CD4-positive, CD25-positive, alpha-beta regulatory T cell (primary cell): ENCODE measurements around the gene BDKRB1. TPM values are rescaled to one million over a fixed set of nuclear protein-coding genes. Genes with fewer than 3 reads are reported as not detected.
A peak's percentile ranks its signal among the peaks of the same experiment; 100 is the strongest.

Experiments
- ATAC-seq, 2 donors: fragments of 150-1000 bp; cut with Tn5 transposase; one replicate each; pipeline ENCODE4 v1.10.0; 2021; ENCODE audit warnings: low read depth in 2 of 2, moderate number of reproducible peaks in 2 of 2, moderate library complexity in 1 of 2
- DNase-seq, 3 donors: peaks; one replicate each; pipeline versions ENCODE4 v3.0.0 to v3.0.0-alpha.2; 2012 to 2022; ENCODE audit warnings: mixed read lengths in 1 of 3
- H3K27ac ChIP-seq: one replicate; pipeline ENCODE4 v1.7.0; 2013; ENCODE audit warnings: mild to moderate bottlenecking, low read length; ENCODE audit not compliant: insufficient read depth, poor library complexity, severe bottlenecking
- H3K27me3 ChIP-seq: one replicate; pipeline ENCODE4 v1.7.0; 2013; ENCODE audit warnings: low read length; ENCODE audit not compliant: control insufficient read depth, insufficient read depth
- H3K36me3 ChIP-seq: one replicate; pipeline ENCODE4 v1.7.0; 2013; ENCODE audit warnings: mild to moderate bottlenecking, low read length, moderate library complexity; ENCODE audit not compliant: control insufficient read depth, insufficient read depth
- H3K4me1 ChIP-seq: 2 replicates; pipeline ENCODE4 v1.7.0; 2013; ENCODE audit warnings: mild to moderate bottlenecking, low read length; ENCODE audit not compliant: insufficient read depth, control insufficient read depth, poor library complexity, severe bottlenecking
- H3K4me3 ChIP-seq: one replicate; pipeline ENCODE4 v1.7.0; 2013; ENCODE audit warnings: low read depth, mild to moderate bottlenecking, low read length, moderate library complexity
- H3K9me3 ChIP-seq, 2 experiments: 1 replicate in 1 of 2; 2 replicates in 1 of 2; pipeline ENCODE4 v1.7.0; 2013; ENCODE audit warnings: low read length in 2 of 2, mild to moderate bottlenecking in 1 of 2, moderate library complexity in 1 of 2; ENCODE audit not compliant: control insufficient read depth in 2 of 2
- H3K27ac Mint-ChIP-seq, 3 donors: one replicate each; pipeline ENCODE4 v1.8.0; 2020 to 2022; ENCODE audit warnings: mild to moderate bottlenecking in 3 of 3, mixed read lengths in 3 of 3, moderate library complexity in 2 of 3
- H3K27me3 Mint-ChIP-seq: one replicate; pipeline ENCODE4 v1.8.0; 2022; ENCODE audit warnings: mild to moderate bottlenecking, mixed read lengths
- H3K36me3 Mint-ChIP-seq: one replicate; pipeline ENCODE4 v1.8.0; 2020; ENCODE audit warnings: mixed read lengths
- H3K4me1 Mint-ChIP-seq, 4 donors: one replicate each; pipeline ENCODE4 v1.8.0; 2020 to 2022; ENCODE audit warnings: mixed read lengths in 4 of 4, mild to moderate bottlenecking in 1 of 4
- H3K4me3 Mint-ChIP-seq, 4 donors: one replicate each; pipeline ENCODE4 v1.8.0; 2020 to 2022; ENCODE audit warnings: mild to moderate bottlenecking in 4 of 4, mixed read lengths in 4 of 4, moderate library complexity in 3 of 4
- H3K9me3 Mint-ChIP-seq, 7 donors: one replicate each; pipeline ENCODE4 v1.8.0; 2020 to 2022; ENCODE audit warnings: mixed read lengths in 7 of 7, mild to moderate bottlenecking in 3 of 7, moderate library complexity in 2 of 7
- polyA plus RNA-seq, 4 donors: library from polyadenylated mRNA; unstranded; fragments of 300-500 nt; fragmentation: Illumina TruSeq; gene quantifications; one replicate each; pipeline ENCODE4 v1.2.3, GENCODE V29; 2021
- total RNA-seq: library from RNA; stranded (reverse); gene quantifications from one replicate; pipeline ENCODE4 v1.2.3, GENCODE V29; 2022

BDKRB1 gene
- total and polyA plus RNA-seq, 5 donors from 2014 or later, result not detected

DNA sequence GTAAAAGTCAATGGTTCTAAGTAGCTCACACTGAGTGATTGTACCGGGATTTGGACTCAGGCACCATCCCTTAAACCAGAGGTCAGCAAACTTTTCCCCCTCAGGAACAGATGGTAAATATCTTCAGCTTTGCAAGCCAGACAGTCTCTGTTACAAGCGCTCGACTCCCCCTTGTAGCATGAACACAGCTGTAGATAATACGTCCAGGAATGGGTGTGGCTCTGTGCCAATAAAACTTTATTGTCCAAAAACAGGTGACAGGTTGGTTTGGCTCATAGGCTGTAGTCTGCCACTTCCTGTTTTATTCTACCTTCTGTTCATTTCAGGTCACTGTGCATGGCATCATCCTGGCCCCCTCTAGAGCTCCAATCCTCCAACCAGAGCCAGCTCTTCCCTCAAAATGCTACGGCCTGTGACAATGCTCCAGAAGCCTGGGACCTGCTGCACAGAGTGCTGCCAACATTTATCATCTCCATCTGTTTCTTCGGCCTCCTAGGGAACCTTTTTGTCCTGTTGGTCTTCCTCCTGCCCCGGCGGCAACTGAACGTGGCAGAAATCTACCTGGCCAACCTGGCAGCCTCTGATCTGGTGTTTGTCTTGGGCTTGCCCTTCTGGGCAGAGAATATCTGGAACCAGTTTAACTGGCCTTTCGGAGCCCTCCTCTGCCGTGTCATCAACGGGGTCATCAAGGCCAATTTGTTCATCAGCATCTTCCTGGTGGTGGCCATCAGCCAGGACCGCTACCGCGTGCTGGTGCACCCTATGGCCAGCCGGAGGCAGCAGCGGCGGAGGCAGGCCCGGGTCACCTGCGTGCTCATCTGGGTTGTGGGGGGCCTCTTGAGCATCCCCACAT lies 7.6 kb downstream of the BDKRB1 start:
- Mint-ChIP-seq H3K4me3 (no peak overlapping the region), H3K36me3 (no peaks in the 10 kb centered on the region), H3K9me3 (peaks cover 0 to 4% (median 0%) of the 10 kb centered on the region in 7 donors), H3K4me1 (no peaks in the 10 kb centered on the region), H3K27ac (peak overlapping the region in 1 of 3 donors; percentile 69), H3K27me3 (peaks cover 10% of the 10 kb centered on the region)
- H3K4me3 ChIP-seq, result no peak overlapping the region
- H3K9me3 ChIP-seq, result no peaks in the 10 kb centered on the region
- no peaks in the 10 kb centered on the region for H3K4me1 ChIP-seq
- no peak for ATAC-seq
- no peak overlapping the region for H3K27ac ChIP-seq
- no peaks in the 10 kb centered on the region for H3K36me3 ChIP-seq
- DNase-seq, result peak in 1 of 3 donors; percentile 4
- peaks cover 9% of the 10 kb centered on the region for H3K27me3 ChIP-seq

DNA sequence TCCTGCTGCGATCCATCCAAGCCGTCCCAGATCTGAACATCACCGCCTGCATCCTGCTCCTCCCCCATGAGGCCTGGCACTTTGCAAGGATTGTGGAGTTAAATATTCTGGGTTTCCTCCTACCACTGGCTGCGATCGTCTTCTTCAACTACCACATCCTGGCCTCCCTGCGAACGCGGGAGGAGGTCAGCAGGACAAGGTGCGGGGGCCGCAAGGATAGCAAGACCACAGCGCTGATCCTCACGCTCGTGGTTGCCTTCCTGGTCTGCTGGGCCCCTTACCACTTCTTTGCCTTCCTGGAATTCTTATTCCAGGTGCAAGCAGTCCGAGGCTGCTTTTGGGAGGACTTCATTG lies 8.2 kb downstream of the BDKRB1 start:
- no peaks in the 10 kb centered on the region for H3K36me3 Mint-ChIP-seq
- no peaks in the 10 kb centered on the region for H3K9me3 ChIP-seq
- H3K4me3 Mint-ChIP-seq, result no peak overlapping the region
- H3K4me3 ChIP-seq, result no peak overlapping the region
- H3K9me3 Mint-ChIP-seq, result peaks cover 0 to 4% (median 0%) of the 10 kb centered on the region in 7 donors
- H3K4me1 ChIP-seq, result no peaks in the 10 kb centered on the region
- ATAC-seq, result no peak
- H3K27ac Mint-ChIP-seq, result no peak overlapping the region
- peaks cover 10% of the 10 kb centered on the region for H3K27me3 Mint-ChIP-seq
- H3K36me3 ChIP-seq, result no peaks in the 10 kb centered on the region
- no peak for DNase-seq
- H3K4me1 Mint-ChIP-seq, result no peaks in the 10 kb centered on the region
- H3K27ac ChIP-seq, result no peak overlapping the region
- H3K27me3 ChIP-seq, result peaks cover 9% of the 10 kb centered on the region

DNA sequence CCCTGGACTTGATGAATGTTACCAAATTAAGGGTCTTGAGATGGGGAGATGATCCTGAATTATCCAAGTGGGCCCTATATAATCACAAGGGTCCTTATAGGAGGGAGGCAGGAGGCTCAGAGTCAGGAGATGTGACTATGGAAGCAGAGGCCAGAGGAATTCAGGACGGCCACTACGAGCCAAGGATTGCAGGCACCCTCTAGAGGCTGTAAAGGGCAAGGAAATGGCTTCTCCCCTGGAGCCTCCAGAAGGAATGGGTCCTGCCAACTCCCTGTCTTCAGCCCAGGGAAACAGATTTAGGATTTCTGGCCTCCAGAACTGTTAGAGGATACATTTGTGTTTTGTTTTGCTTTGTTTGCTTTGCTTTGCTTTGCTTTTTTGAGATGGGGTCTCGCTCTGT lies 8.8 kb downstream of the BDKRB1 start:
- DNase-seq (no peak), ATAC-seq (no peak)
- no peak overlapping the region for H3K27ac Mint-ChIP-seq
- H3K4me3 Mint-ChIP-seq, result no peak overlapping the region
- H3K27me3 Mint-ChIP-seq, result peaks cover 10% of the 10 kb centered on the region
- Histone ChIP-seq H3K27ac (no peak overlapping the region), H3K9me3 (no peaks in the 10 kb centered on the region), H3K36me3 (no peaks in the 10 kb centered on the region), H3K4me3 (no peak overlapping the region), H3K27me3 (peaks cover 3% of the 10 kb centered on the region), H3K4me1 (no peaks in the 10 kb centered on the region)
- peaks cover 0 to 4% (median 0%) of the 10 kb centered on the region in 7 donors for H3K9me3 Mint-ChIP-seq
- H3K36me3 Mint-ChIP-seq, result no peaks in the 10 kb centered on the region
- no peaks in the 10 kb centered on the region for H3K4me1 Mint-ChIP-seq

DNA sequence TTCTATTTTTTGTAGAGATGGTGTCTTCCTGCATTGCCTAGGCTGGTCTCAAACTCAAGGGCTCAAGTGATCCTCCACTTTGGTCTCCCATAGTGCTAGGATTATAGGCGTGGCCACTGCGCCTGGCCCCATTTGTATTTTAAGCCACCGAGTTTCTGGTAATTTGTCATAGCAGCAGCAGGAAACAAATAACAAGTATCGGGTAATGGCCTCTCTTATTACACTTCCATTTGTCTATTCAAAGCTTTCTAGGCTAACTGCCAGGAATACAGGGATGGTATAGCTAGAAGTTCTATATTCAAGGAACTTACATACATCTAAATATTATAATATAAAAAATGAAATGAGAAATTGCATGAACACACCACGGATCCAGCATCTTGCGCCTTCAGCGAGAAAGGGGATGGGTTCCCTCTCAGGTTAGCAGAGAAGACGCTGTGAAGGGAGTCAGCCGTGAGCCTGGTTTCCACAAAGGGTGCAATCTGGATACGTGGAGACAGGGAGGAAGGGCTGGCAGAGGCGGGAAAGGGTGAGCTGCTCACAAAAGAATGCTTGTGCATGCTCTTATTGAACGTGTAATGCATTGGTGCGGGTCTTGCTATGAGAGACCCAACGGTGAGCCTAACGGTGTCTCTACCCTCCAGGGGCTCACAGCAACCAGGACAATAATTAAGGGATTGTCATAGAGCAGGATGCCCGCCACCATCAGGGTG lies 9.5 kb downstream of the BDKRB1 start:
- H3K36me3 Mint-ChIP-seq, result no peaks in the 10 kb centered on the region
- no peak overlapping the region for H3K27ac Mint-ChIP-seq

DNA sequence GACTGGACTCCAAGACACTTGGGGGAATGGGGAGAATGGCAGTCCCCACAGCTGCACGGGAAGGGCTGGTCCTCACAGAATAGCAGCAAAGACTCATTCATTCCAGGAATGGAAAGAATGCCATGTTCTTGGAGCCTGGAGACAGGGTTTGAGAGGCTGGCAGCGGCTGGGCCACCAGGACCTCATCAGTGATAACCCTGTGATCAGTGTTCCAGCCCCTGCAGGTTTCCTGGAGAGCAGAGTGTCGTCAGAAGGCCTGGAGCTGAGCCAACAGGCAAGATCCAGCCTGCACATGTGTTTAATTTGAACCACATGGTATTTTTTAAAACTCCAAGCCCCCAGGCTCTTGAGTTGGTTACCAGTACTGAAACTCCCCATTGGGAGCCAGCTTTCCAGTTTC lies 11.3 kb downstream of the BDKRB1 start:
- H3K36me3 ChIP-seq, result no peaks in the 10 kb centered on the region
- H3K9me3 ChIP-seq, result no peaks in the 10 kb centered on the region
- H3K27ac ChIP-seq, result no peak overlapping the region
- H3K27ac Mint-ChIP-seq, result no peak overlapping the region
- ATAC-seq, result no peak
- no peaks in the 10 kb centered on the region for H3K27me3 ChIP-seq
- H3K36me3 Mint-ChIP-seq, result no peaks in the 10 kb centered on the region
- no peaks in the 10 kb centered on the region for H3K4me1 Mint-ChIP-seq
- H3K4me3 Mint-ChIP-seq, result no peak overlapping the region
- H3K9me3 Mint-ChIP-seq, result peaks cover 0 to 6% (median 0%) of the 10 kb centered on the region in 7 donors
- no peaks in the 10 kb centered on the region for H3K4me1 ChIP-seq
- no peak for DNase-seq
- H3K4me3 ChIP-seq, result no peak overlapping the region
- H3K27me3 Mint-ChIP-seq, result no peaks in the 10 kb centered on the region

More for the DNA sequence above, 9.5 kb downstream of the BDKRB1 start:
- Mint-ChIP-seq H3K4me3 (no peak overlapping the region), H3K9me3 (peaks cover 0 to 4% (median 0%) of the 10 kb centered on the region in 7 donors), H3K4me1 (no peaks in the 10 kb centered on the region), H3K27me3 (peaks cover 4% of the 10 kb centered on the region)
- ATAC-seq (no peak), DNase-seq (no peak)
- H3K27ac ChIP-seq, result no peak overlapping the region
- H3K4me3 ChIP-seq, result no peak overlapping the region
- peaks cover 3% of the 10 kb centered on the region for H3K27me3 ChIP-seq
- H3K4me1 ChIP-seq, result no peaks in the 10 kb centered on the region
- no peaks in the 10 kb centered on the region for H3K36me3 ChIP-seq
- H3K9me3 ChIP-seq, result no peaks in the 10 kb centered on the region

DNA sequence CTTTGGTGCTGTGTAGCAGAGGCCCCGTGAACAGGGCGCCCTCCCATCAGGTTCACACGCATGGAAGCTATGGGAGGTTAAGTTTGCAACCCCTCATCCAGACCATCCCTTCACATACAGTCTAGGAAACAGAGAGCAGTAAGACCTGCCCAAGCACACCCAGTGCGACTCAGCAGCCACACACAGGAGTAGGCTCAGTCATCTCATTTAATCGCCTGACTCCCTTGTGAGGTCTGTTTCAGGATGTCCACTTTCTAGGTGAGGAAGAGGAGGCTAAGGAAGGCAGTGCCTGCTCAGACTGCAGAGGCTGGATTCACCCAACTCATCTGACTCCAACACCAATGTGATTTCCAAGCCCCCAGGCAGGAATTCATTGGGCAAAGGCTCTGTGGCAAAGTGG lies 11.9 kb downstream of the BDKRB1 start:
- Histone ChIP-seq H3K36me3 (no peaks in the 10 kb centered on the region), H3K27me3 (no peaks in the 10 kb centered on the region), H3K4me1 (no peaks in the 10 kb centered on the region), H3K9me3 (no peaks in the 10 kb centered on the region), H3K4me3 (no peak overlapping the region), H3K27ac (no peak overlapping the region)
- Mint-ChIP-seq H3K27me3 (no peaks in the 10 kb centered on the region), H3K36me3 (no peaks in the 10 kb centered on the region), H3K4me1 (no peaks in the 10 kb centered on the region), H3K4me3 (no peak overlapping the region), H3K9me3 (peaks cover 0 to 6% (median 0%) of the 10 kb centered on the region in 7 donors), H3K27ac (no peak overlapping the region)
- ATAC-seq (no peak), DNase-seq (no peak)

DNA sequence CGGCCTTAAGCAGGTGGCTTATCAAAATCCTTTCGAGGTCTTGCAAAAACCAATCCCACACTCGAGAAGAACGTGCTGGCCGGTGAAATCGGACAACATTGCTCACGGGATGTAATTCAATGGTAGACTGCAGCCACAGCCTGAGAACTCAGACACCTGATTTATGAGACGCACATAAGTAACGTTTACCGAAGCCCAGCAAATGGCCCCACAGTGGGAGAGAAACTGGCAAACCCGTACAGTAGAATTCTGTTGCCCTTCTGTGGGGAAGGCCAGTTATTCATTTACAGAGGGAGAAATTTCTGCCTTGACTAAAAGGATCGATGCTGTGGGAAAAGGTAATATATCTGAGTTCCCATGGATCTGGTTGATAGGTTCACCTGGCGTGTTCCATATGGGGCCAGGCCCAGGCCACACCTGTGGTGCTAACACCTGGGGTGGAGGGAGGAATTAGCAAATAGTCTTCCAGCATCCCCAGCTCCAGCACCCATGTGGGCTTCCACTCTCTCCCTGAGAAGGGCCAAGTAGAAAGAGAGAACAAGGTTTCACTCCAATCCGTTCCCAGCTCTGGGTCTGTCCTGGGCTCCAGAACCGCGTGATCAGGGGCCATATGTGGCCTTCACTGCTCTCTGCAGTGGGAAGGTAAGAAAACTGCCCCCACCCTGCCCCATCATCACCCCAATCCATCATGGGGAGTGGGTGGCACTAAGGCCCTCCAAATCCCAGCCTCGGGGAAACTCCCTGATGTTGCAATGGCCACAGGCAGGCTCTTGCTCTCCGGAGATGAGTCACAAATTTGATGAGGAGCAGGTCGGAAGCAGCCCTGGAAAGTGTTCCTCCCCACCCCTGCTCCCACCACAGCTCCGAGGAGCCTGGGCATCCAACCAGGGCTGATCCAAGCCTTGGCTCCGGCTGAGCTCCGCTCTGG lies 12.7 kb downstream of the BDKRB1 start:
- no peaks in the 10 kb centered on the region for H3K27me3 ChIP-seq
- H3K9me3 ChIP-seq, result no peaks in the 10 kb centered on the region
- ATAC-seq (no peak), DNase-seq (no peak)
- peaks cover 3% of the 10 kb centered on the region for H3K36me3 Mint-ChIP-seq
- peaks cover 3% of the 10 kb centered on the region for H3K27me3 Mint-ChIP-seq
- H3K27ac ChIP-seq, result no peak overlapping the region
- no peak overlapping the region for H3K27ac Mint-ChIP-seq
- no peaks in the 10 kb centered on the region for H3K4me1 Mint-ChIP-seq
- no peaks in the 10 kb centered on the region for H3K36me3 ChIP-seq
- peaks cover 0 to 6% (median 0%) of the 10 kb centered on the region in 7 donors for H3K9me3 Mint-ChIP-seq
- H3K4me3 Mint-ChIP-seq, result no peak overlapping the region
- no peaks in the 10 kb centered on the region for H3K4me1 ChIP-seq
- H3K4me3 ChIP-seq, result no peak overlapping the region
